H1 (cell line): ENCODE data around the gene RSAD1. TPM values are rescaled to one million over a fixed set of nuclear protein-coding genes. Genes with fewer than 3 reads are reported as not detected.

Source experiments
- CTCF ChIA-PET: fragments of 300-600 bp; sonication (Branson Sonifier 250); formaldehyde crosslinking; loops from one replicate; lab custom pipeline; 2021; ENCODE audit not compliant: partially characterized antibody; lab: Charles Lee
- POLR2A ChIA-PET: fragments of 300-600 bp; sonication (Branson Sonifier 250); formaldehyde crosslinking; loops from one replicate; lab custom pipeline; 2021; ENCODE audit warnings: inconsistent platforms; ENCODE audit not compliant: partially characterized antibody; lab: Charles Lee
- DNase-seq, 2 experiments: peaks; one replicate each; pipeline versions ENCODE4 v3.0.0 to v3.0.0-alpha.2; 2010 to 2022; ENCODE audit warnings: low spot score in 2 of 2, low read depth in 1 of 2, mixed read lengths in 1 of 2
- FAIRE-seq: peaks from 2 replicates; lab custom pipeline; 2011; peaks lifted over from hg19 to GRCh38; lab: Jason Lieb, UNC
- H2AFZ ChIP-seq: 2 replicates; pipeline ENCODE4 v1.8.1; 2012; ENCODE audit warnings: low read length, inconsistent platforms
- H2AK5ac ChIP-seq: 2 replicates; pipeline ENCODE4 v1.6.1; 2013; ENCODE audit warnings: low read depth, low read length
- H2BK120ac ChIP-seq: replicated peaks from 2 replicates; pipeline ENCODE3; 2013; ENCODE audit warnings: low read depth, low read length, inconsistent platforms
- H2BK12ac ChIP-seq: 2 replicates; pipeline ENCODE4 v1.6.1; 2013; ENCODE audit warnings: low read depth, low read length
- H2BK15ac ChIP-seq: 2 replicates; pipeline ENCODE4 v1.6.1; 2013; ENCODE audit warnings: low read length
- H2BK20ac ChIP-seq: 2 replicates; pipeline ENCODE4 v1.6.1; 2013; ENCODE audit warnings: low read length
- H2BK5ac ChIP-seq: 2 replicates; pipeline ENCODE4 v1.6.1; 2013; ENCODE audit warnings: low read depth, low read length
- H3K14ac ChIP-seq: 2 replicates; pipeline ENCODE4 v1.6.1; 2013; ENCODE audit warnings: inconsistent platforms; ENCODE audit not compliant: insufficient read length
- H3K18ac ChIP-seq: 2 replicates; pipeline ENCODE4 v1.6.1; 2013; ENCODE audit warnings: low read length; ENCODE audit errors: extremely low read depth
- H3K23ac ChIP-seq: 2 replicates; pipeline ENCODE4 v1.6.1; 2013; ENCODE audit warnings: inconsistent platforms; ENCODE audit not compliant: insufficient read length
- H3K23me2 ChIP-seq: 2 replicates; pipeline ENCODE4 v1.6.1; 2013; ENCODE audit warnings: low read depth, low read length
- H3K27ac ChIP-seq: 2 replicates; pipeline ENCODE4 v1.6.1; 2011; ENCODE audit warnings: low read depth, low read length, inconsistent platforms
- H3K27me3 ChIP-seq, 4 experiments: replicated peaks in 1 of 4; 1 replicate in 1 of 4; 2 replicates in 3 of 4; pipeline versions ENCODE4 v1.6.1 to v1.8.1; 2011 to 2013; ENCODE audit warnings: low read length in 3 of 4, mild to moderate bottlenecking in 3 of 4, inconsistent platforms in 2 of 4, mixed read lengths in 2 of 4, moderate library complexity in 1 of 4; ENCODE audit not compliant: control insufficient read depth in 3 of 4, insufficient read depth in 3 of 4; ENCODE audit errors: extremely low read depth in 1 of 4
- H3K36me3 ChIP-seq, 4 experiments: 2 replicates each; pipeline versions ENCODE4 v1.6.1 to v1.8.1; 2011 to 2013; ENCODE audit warnings: mild to moderate bottlenecking in 4 of 4, low read length in 3 of 4, moderate library complexity in 2 of 4, control low read depth in 1 of 4, inconsistent platforms in 1 of 4; ENCODE audit not compliant: insufficient read depth in 4 of 4, control insufficient read depth in 2 of 4
- H3K4ac ChIP-seq: replicated peaks from 2 replicates; pipeline ENCODE3; 2013; ENCODE audit warnings: low read length, low read depth, mixed read lengths, inconsistent platforms; ENCODE audit not compliant: insufficient read length
- H3K4me1 ChIP-seq, 4 experiments: replicated peaks in 1 of 4; 1 replicate in 1 of 4; 2 replicates in 3 of 4; pipeline versions ENCODE4 v1.6.1 to v1.8.1; 2011 to 2013; ENCODE audit warnings: low read length in 3 of 4, inconsistent platforms in 2 of 4, mixed read lengths in 1 of 4; ENCODE audit not compliant: insufficient read depth in 4 of 4, control insufficient read depth in 3 of 4
- H3K4me2 ChIP-seq, 2 experiments: 2 replicates each; pipeline versions ENCODE4 v1.6.1 to v1.8.1; 2011 to 2013; ENCODE audit warnings: low read depth in 2 of 2, low read length in 2 of 2, control low read depth in 1 of 2, inconsistent platforms in 1 of 2, mild to moderate bottlenecking in 1 of 2; ENCODE audit not compliant: insufficient read depth in 1 of 2
- H3K4me3 ChIP-seq, 4 experiments: fragments of 200-600, 300-600 bp in 1 of 4; sonication (generic), shearing (Covaris generic), sonication (Bioruptor Twin) in 1 of 4; 2 replicates each; pipeline versions ENCODE4 v1.5.1 to v1.8.1; 2011 to 2016; ENCODE audit warnings: low read length in 4 of 4, low read depth in 3 of 4, control low read depth in 2 of 4, inconsistent platforms in 2 of 4, mild to moderate bottlenecking in 2 of 4, mixed read lengths in 1 of 4, moderate library complexity in 1 of 4; ENCODE audit not compliant: insufficient read depth in 2 of 4; ENCODE audit errors: extremely low read depth in 1 of 4
- H3K56ac ChIP-seq: replicated peaks from 2 replicates; pipeline ENCODE3; 2013; ENCODE audit warnings: low read depth, mild to moderate bottlenecking, mixed read lengths, low read length, inconsistent platforms; ENCODE audit not compliant: insufficient read length
- H3K79me1 ChIP-seq: 2 replicates; pipeline ENCODE4 v1.6.1; 2013; ENCODE audit warnings: low read depth, low read length, control low read depth
- H3K79me2 ChIP-seq, 2 experiments: 2 replicates each; pipeline versions ENCODE4 v1.6.1 to v1.8.1; 2012 to 2013; ENCODE audit warnings: low read length in 2 of 2, mild to moderate bottlenecking in 2 of 2, inconsistent platforms in 1 of 2; ENCODE audit not compliant: insufficient read depth in 2 of 2, control insufficient read depth in 1 of 2
- H3K9ac ChIP-seq, 4 experiments: replicated peaks in 1 of 4; 1 replicate in 1 of 4; 2 replicates in 3 of 4; pipeline versions ENCODE4 v1.6.1 to v1.8.1; 2011 to 2013; ENCODE audit warnings: low read depth in 3 of 4, low read length in 3 of 4, control low read depth in 2 of 4, mild to moderate bottlenecking in 2 of 4, moderate library complexity in 2 of 4, inconsistent platforms in 1 of 4; ENCODE audit errors: extremely low read depth in 1 of 4
- H3K9me3 ChIP-seq, 2 experiments: 2 replicates each; pipeline versions ENCODE4 v1.6.1 to v1.8.1; 2012 to 2013; ENCODE audit warnings: mild to moderate bottlenecking in 2 of 2, moderate library complexity in 2 of 2, control low read depth in 1 of 2, inconsistent platforms in 1 of 2, low read depth in 1 of 2, low read length in 1 of 2, mixed read lengths in 1 of 2; ENCODE audit not compliant: insufficient read depth in 2 of 2
- H4K20me1 ChIP-seq, 2 experiments: replicated peaks in 1 of 2; 2 replicates each; pipeline versions ENCODE3 to v1.8.1; 2011 to 2013; ENCODE audit warnings: inconsistent platforms in 2 of 2, low read length in 2 of 2, mild to moderate bottlenecking in 1 of 2; ENCODE audit not compliant: insufficient read depth in 2 of 2, control insufficient read depth in 1 of 2
- H4K5ac ChIP-seq: 2 replicates; pipeline ENCODE4 v1.6.1; 2013; ENCODE audit warnings: low read length, low read depth, mixed read lengths, inconsistent platforms; ENCODE audit not compliant: insufficient read length
- H4K8ac ChIP-seq: 2 replicates; pipeline ENCODE4 v1.8.0; 2013; ENCODE audit warnings: mild to moderate bottlenecking, moderate library complexity, low read length, inconsistent platforms; ENCODE audit not compliant: insufficient read depth; ENCODE audit errors: extremely low read depth
- H4K91ac ChIP-seq: replicated peaks from 2 replicates; pipeline ENCODE3; 2013; ENCODE audit warnings: low read length, mixed read lengths, inconsistent platforms; ENCODE audit not compliant: insufficient read length
- BACH1 ChIP-seq: IDR thresholded peaks from 2 replicates; pipeline ENCODE4 v1.6.1; 2012; ENCODE audit warnings: low read length, improper control_type of control experiment
- BCL11A ChIP-seq, 2 experiments: IDR thresholded peaks; one replicate each; pipeline ENCODE4 v1.6.1; 2011; ENCODE audit warnings: low read depth in 2 of 2, low read length in 2 of 2, mild to moderate bottlenecking in 2 of 2
- BRCA1 ChIP-seq: IDR thresholded peaks from 2 replicates; pipeline ENCODE4 v1.6.1; 2012; ENCODE audit warnings: low read depth, low read length, improper control_type of control experiment
- CHD1 ChIP-seq: IDR thresholded peaks from 2 replicates; pipeline ENCODE4 v1.6.1; 2012; ENCODE audit warnings: low read depth, low read length, improper control_type of control experiment
- HDAC6 ChIP-seq: IDR thresholded peaks from one replicate; pipeline ENCODE4 v1.7.1; 2012; ENCODE audit warnings: low read depth, mild to moderate bottlenecking, inconsistent platforms, low read length, moderate library complexity
- JUND ChIP-seq: IDR thresholded peaks from 2 replicates; pipeline ENCODE4 v1.6.1; 2011; ENCODE audit warnings: mild to moderate bottlenecking, improper control_type of control experiment, low read length
- NRF1 ChIP-seq: IDR thresholded peaks from 2 replicates; pipeline ENCODE4 v1.6.1; 2011; ENCODE audit warnings: mild to moderate bottlenecking, low read depth, low read length, improper control_type of control experiment
- POLR2A ChIP-seq, 2 experiments: IDR thresholded peaks; 1 replicate in 1 of 2; 2 replicates in 1 of 2; pipeline ENCODE4 v1.6.1; 2011; ENCODE audit warnings: low read depth in 2 of 2, low read length in 2 of 2, mild to moderate bottlenecking in 2 of 2; ENCODE audit errors: control extremely low read depth in 1 of 2
- POLR2AphosphoS5 ChIP-seq: IDR thresholded peaks from 2 replicates; pipeline ENCODE4 v1.6.1; 2011; ENCODE audit warnings: low read depth, low read length
- RAD21 ChIP-seq, 2 experiments: IDR thresholded peaks in 1 of 2; conservative IDR thresholded peaks in 1 of 2; 2 replicates each; pipeline ENCODE4 v1.6.1; 2011; ENCODE audit warnings: low read depth in 2 of 2, low read length in 2 of 2, improper control_type of control experiment in 1 of 2, inconsistent platforms in 1 of 2, mild to moderate bottlenecking in 1 of 2, moderate library complexity in 1 of 2
- RXRA ChIP-seq: IDR thresholded peaks from 2 replicates; pipeline ENCODE4 v1.6.1; 2011; ENCODE audit warnings: low read depth, mild to moderate bottlenecking, low read length, moderate library complexity; ENCODE audit not compliant: insufficient read depth
- SRF ChIP-seq: IDR thresholded peaks from 2 replicates; pipeline ENCODE4 v1.6.1; 2011; ENCODE audit warnings: mild to moderate bottlenecking, low read depth, low read length, moderate library complexity
- TCF12 ChIP-seq: IDR thresholded peaks from 2 replicates; pipeline ENCODE4 v1.6.1; 2011; ENCODE audit warnings: low read depth, mild to moderate bottlenecking, low read length
- WGBS, 2 experiments: shearing (Covaris generic) in 1 of 2; methylation state at CpG; one replicate each; pipeline versions ENCODE4 v1.1.6 to v1.1.7; 2013 to 2015; ENCODE audit warnings: low lambda C conversion rate in 2 of 2, mixed read lengths in 2 of 2, inconsistent platforms in 1 of 2, low coverage in 1 of 2, missing lambda C conversion rate in 1 of 2; ENCODE audit not compliant: insufficient replicate concordance in 2 of 2, insufficient coverage in 1 of 2, insufficient read length in 1 of 2; ENCODE audit errors: extremely low coverage in 1 of 2, missing lambda C conversion rate in 1 of 2; 5-methylcytosine and 5-hydroxymethylcytosine counted together
- polyA plus RNA-seq, 7 experiments: library from polyadenylated mRNA; depleted of rRNA in 3 of 7; stranded (reverse) in 5 of 7; unstranded in 2 of 7; fragments of >200 nt in 5 of 7; fragments of 200-250 nt in 2 of 7; gene quantifications; 1 replicate in 5 of 7; 2 replicates in 1 of 7; 4 replicates in 1 of 7; pipeline versions ENCODE4 v1.2.1 to v1.2.3, GENCODE V29; 2011 to 2013; ENCODE audit warnings: missing spikeins in 2 of 7, mixed read lengths in 2 of 7
- total RNA-seq: library from RNA; stranded (reverse); fragmentation: NEBNext Ultra II Directional; extraction: Animal tissue kit (Norgen Biotek cat#: 25700); gene quantifications from 2 replicates; pipeline ENCODE4 v1.2.1, GENCODE V29; 2021
- TF ChIP-seq, protein P1 (sequence below): IDR thresholded peaks from 2 replicates; pipeline ENCODE4 v1.6.1; 2011; ENCODE audit warnings: low read length, improper control_type of control experiment

Gene RSAD1
- total and polyA plus RNA-seq, 2 of the 8 experiments (the other 6 are each of a cell fraction or from before 2014, with no cell fraction given) = 17.9 to 33.5 TPM

DNA sequence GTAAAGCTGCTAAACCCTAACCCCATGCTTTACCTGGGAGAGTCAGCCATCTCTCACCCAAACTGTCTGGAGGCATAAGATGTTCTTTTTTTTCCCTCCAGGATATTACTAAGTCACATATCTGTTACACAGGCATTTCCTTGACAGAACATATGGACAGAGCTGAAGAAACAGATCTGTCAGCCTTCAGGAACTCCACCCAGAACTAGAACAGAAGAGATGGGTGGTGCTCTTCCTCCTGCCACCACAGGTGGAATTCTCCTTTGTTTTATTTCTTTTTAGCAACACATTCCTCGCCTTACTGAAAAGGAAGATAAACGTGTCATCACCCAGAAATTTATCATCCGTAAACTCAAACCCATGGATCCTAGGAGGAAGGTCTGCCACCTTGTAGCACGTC, 38.4 kb downstream of the RSAD1 start:
- no peak overlapping the region for H3K14ac ChIP-seq
- H2BK12ac ChIP-seq = no peak overlapping the region
- no peaks in the 10 kb centered on the region for H3K79me2 ChIP-seq
- H4K91ac ChIP-seq = no peak overlapping the region
- no peak overlapping the region for H3K27ac ChIP-seq
- H3K36me3 ChIP-seq = no peaks in the 10 kb centered on the region
- FAIRE-seq = no peak
- no peak overlapping the region for H2AFZ ChIP-seq
- ChIA-PET POLR2A (interaction anchor here (0.7 kb wide), 1 partner anchor 15 kb away, joined by 3 read pairs; the partner anchor contains the start of gene EPN3), CTCF (interaction anchor here (0.9 to 2.8 kb wide), 7 partner anchors 11 to 34 kb away, joined by 3 to 11 read pairs (median 4); partner anchors contain the start of gene EPN3)
- no peak overlapping the region for H4K5ac ChIP-seq
- no peak overlapping the region for H3K18ac ChIP-seq
- no peak overlapping the region for H2BK15ac ChIP-seq
- no peak overlapping the region for H3K4ac ChIP-seq
- no peak overlapping the region for H3K56ac ChIP-seq
- H3K4me1 ChIP-seq = peaks cover 0 to 2% (median 0%) of the 10 kb centered on the region in 4 experiments; a peak in 2 of 7 replicates
- no peak overlapping the region for H2AK5ac ChIP-seq
- no peak overlapping the region for H3K4me3 ChIP-seq
- no peaks in the 10 kb centered on the region for H3K9me3 ChIP-seq
- H3K27me3 ChIP-seq = no peaks in the 10 kb centered on the region; a peak in 1 of 7 replicates
- no peak overlapping the region for H2BK120ac ChIP-seq
- H2BK5ac ChIP-seq = no peak overlapping the region
- H3K79me1 ChIP-seq = no peaks in the 10 kb centered on the region
- H3K9ac ChIP-seq = no peak overlapping the region
- no peak overlapping the region for H3K4me2 ChIP-seq
- no peak overlapping the region for H4K8ac ChIP-seq
- 87% methylated on average over 4 of the region's 4 CpGs; no CpG with 5 or more reads in 1 of the 2 experiments for WGBS, 2 experiments
- H3K23me2 ChIP-seq = no peaks in the 10 kb centered on the region
- no peak for DNase-seq
- no peaks in the 10 kb centered on the region for H4K20me1 ChIP-seq
- no peak overlapping the region for H2BK20ac ChIP-seq
- no peak overlapping the region for H3K23ac ChIP-seq
- TF ChIP-seq SRF (no peak), RXRA (no peak), NRF1 (no peak), POLR2AphosphoS5 (no peak), RAD21 (IDR thresholded peaks at IDR 0.05 in 1 of 2, conservative IDR thresholded peaks at IDR 0.05 in 1 of 2; ENCODE audit: low read depth in 2 of 2, low read length in 2 of 2) (no peak), CHD1 (no peak), TCF12 (no peak), HDAC6 (no peak), POLR2A (IDR thresholded peaks at IDR 0.05; ENCODE audit: control extremely low read depth in 1 of 2, low read depth in 2 of 2, low read length in 2 of 2) (no peak), BACH1 (no peak), BCL11A (IDR thresholded peaks at IDR 0.05; ENCODE audit: low read depth in 2 of 2, low read length in 2 of 2) (no peak), JUND (no peak), BRCA1 (no peak)
- TF ChIP-seq, protein P1, sequence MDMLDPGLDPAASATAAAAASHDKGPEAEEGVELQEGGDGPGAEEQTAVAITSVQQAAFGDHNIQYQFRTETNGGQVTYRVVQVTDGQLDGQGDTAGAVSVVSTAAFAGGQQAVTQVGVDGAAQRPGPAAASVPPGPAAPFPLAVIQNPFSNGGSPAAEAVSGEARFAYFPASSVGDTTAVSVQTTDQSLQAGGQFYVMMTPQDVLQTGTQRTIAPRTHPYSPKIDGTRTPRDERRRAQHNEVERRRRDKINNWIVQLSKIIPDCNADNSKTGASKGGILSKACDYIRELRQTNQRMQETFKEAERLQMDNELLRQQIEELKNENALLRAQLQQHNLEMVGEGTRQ = no peak
